ENCODE measurements around the gene RASSF3. TPM values are rescaled to one million over a fixed set of nuclear protein-coding genes. Genes with fewer than 3 reads are reported as not detected.
"Not testable (repeated sequence)": the region's sequence is repeated elsewhere in the genome, so short reads cannot be mapped to it uniquely, and the experiment has no call there.

Gene RASSF3
- total and polyA plus RNA-seq, 2 of the 13 experiments (the other 11 are each of a cell fraction or from before 2014, with no cell fraction given): 15.5 to 16.0 TPM

DNA sequence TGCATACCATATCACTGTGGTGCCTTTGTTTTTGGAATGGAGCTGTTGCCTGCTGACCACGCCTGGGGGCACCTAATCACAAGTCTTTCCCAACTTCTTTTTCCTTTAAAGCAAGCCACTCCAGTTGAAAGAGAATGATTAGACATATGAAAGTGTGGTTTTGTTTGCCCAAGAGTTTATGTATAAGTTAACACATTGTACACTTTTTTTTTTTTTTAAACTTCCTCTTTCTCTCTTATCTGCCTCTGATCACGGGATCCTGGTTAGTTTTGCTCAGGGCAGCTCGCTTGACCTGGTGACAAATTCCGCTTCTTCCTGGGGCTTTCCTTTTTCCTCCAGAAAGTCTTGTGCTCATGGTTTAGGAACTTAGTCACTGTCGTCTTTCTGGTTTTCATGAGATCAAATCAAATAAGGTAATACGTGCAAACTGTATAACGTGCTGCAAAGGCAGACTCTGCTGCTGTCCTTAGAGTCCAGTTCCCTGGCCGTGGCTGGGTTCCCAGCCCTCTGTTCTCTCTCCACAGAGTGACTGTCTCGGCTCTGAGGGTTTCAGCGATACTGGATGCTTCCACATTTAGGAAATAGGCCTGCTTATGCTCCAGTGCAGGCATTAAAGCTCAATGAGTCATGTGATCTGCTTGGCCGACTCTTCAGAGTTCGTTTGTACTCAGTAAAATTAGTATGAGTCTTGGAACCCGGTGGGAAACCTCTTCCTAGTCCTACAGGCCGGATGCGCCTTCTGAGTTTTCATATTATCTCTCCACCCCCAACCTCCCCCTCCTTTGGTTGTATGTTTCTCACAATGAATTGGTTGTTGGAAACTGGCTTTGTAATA lies 15.2 kb downstream of the RASSF3 start (continued):
- TF ChIP-seq, protein P1, sequence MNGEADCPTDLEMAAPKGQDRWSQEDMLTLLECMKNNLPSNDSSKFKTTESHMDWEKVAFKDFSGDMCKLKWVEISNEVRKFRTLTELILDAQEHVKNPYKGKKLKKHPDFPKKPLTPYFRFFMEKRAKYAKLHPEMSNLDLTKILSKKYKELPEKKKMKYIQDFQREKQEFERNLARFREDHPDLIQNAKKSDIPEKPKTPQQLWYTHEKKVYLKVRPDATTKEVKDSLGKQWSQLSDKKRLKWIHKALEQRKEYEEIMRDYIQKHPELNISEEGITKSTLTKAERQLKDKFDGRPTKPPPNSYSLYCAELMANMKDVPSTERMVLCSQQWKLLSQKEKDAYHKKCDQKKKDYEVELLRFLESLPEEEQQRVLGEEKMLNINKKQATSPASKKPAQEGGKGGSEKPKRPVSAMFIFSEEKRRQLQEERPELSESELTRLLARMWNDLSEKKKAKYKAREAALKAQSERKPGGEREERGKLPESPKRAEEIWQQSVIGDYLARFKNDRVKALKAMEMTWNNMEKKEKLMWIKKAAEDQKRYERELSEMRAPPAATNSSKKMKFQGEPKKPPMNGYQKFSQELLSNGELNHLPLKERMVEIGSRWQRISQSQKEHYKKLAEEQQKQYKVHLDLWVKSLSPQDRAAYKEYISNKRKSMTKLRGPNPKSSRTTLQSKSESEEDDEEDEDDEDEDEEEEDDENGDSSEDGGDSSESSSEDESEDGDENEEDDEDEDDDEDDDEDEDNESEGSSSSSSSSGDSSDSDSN (CRISPR knock-in tag; IDR thresholded peaks at IDR 0.05): peak; percentile 30; the same call in 1 of the 2 replicates
- TF ChIP-seq ARNT2 (CRISPR knock-in tag; IDR thresholded peaks at IDR 0.05; ENCODE audit: low read depth) (no peak), POLR2AphosphoS5 (IDR thresholded peaks at IDR 0.05; ENCODE audit: low read depth, low read length) (peak; percentile 27; the same call in 1 of the 2 replicates), DMAP1 (CRISPR knock-in tag; IDR thresholded peaks at IDR 0.05) (peak; percentile 35; the same call in 1 of the 2 replicates), ZNF350 (CRISPR knock-in tag; IDR thresholded peaks at IDR 0.05; ENCODE audit: borderline replicate concordance, low read depth) (no peak), SOX5 (CRISPR knock-in tag; IDR thresholded peaks at IDR 0.05; ENCODE audit: borderline replicate concordance) (peak; percentile 51; the same call in 1 of the 2 replicates)

DNA sequence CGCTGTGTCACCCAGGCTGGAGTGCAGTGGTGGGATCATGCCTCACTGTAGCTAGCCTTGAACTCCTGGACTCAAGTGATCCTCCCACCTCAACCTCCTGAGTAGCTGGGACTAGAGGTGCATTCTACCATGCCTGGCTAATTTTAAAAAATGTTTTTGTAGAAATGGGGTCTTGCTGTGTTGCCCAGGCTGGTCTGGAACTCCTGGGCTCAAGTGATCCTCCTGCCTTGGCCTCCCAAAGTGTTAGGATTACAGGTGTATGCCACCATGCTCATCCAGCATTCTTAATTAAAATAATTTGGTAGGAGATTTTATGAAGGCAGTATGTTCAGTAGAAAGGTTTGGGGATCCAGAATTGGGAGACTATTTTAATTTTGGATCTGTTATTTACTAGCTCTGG lies 16.3 kb downstream of the RASSF3 start:
- H3K4me2 ChIP-seq (ENCODE audit: low read depth, low read length); H3K9ac ChIP-seq (ENCODE audit: insufficient read depth, low read depth, low read length); H4K20me1 ChIP-seq (ENCODE audit: insufficient read depth, low read length); H3K27me3 ChIP-seq (ENCODE audit: control insufficient read depth in 1 of 2, insufficient read depth in 2 of 2, low read length in 2 of 2); H3K4me3 ChIP-seq (replicated peaks in 1 of 3; ENCODE audit: insufficient read depth in 1 of 3, low read depth in 2 of 3, low read length in 3 of 3); H3K9me3 ChIP-seq (ENCODE audit: low read length); H2AFZ ChIP-seq (ENCODE audit: low read length); FAIRE-seq; H3K36me3 ChIP-seq (replicated peaks in 1 of 2; ENCODE audit: control insufficient read depth in 1 of 2, insufficient read depth in 2 of 2, low read length in 2 of 2); BruUV-seq (replicated peaks); ATAC-seq; in situ Hi-C loops (cut with HindIII; ENCODE audit: extremely low pct_ligation_motif_present, low pct_unique_long_range_greater_than_20kb); H3K27ac ChIP-seq (ENCODE audit: extremely low read length, insufficient read depth, low read length); DNase-seq (ENCODE audit: low spot score); CTCF ChIA-PET (ENCODE audit: low intra/inter-chr PET ratio, low total read pairs): not testable (repeated sequence)
- 0 out of 2 replicates have a peak, but pooled peaks have one; percentile 11 for TF ChIP-seq SALL1 (CRISPR knock-in tag; IDR thresholded peaks at IDR 0.05)
- TF ChIP-seq, protein P2, sequence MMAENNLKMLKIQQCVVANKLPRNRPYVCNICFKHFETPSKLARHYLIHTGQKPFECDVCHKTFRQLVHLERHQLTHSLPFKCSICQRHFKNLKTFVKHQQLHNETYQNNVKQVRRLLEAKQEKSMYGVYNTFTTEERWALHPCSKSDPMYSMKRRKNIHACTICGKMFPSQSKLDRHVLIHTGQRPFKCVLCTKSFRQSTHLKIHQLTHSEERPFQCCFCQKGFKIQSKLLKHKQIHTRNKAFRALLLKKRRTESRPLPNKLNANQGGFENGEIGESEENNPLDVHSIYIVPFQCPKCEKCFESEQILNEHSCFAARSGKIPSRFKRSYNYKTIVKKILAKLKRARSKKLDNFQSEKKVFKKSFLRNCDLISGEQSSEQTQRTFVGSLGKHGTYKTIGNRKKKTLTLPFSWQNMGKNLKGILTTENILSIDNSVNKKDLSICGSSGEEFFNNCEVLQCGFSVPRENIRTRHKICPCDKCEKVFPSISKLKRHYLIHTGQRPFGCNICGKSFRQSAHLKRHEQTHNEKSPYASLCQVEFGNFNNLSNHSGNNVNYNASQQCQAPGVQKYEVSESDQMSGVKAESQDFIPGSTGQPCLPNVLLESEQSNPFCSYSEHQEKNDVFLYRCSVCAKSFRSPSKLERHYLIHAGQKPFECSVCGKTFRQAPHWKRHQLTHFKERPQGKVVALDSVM (CRISPR knock-in tag; IDR thresholded peaks at IDR 0.05): peak; percentile 53; the same call in 1 of the 2 replicates
- peak; percentile 42; the same call in 1 of the 2 replicates for TF ChIP-seq HNF4A (CRISPR knock-in tag; IDR thresholded peaks at IDR 0.05)
- peak; percentile 96 for TF ChIP-seq ZNF121 (CRISPR knock-in tag; IDR thresholded peaks at IDR 0.05)
- peaks cover 38% of the 10 kb centered on the region for H3K4me1 ChIP-seq (ENCODE audit: insufficient read depth, low read length)
- 83% methylated on average over 1 of the region's 1 CpG for WGBS (ENCODE audit: low lambda C conversion rate)
- POLR2A ChIA-PET: interaction anchor here (1.9 kb wide), 1 partner anchor 16 kb away, joined by 23 read pairs; the partner anchor contains the start of gene RASSF3
- H3K79me2 ChIP-seq (ENCODE audit: insufficient read depth, low read length): peaks cover 68% of the 10 kb centered on the region
- intact Hi-C loops (cut with micrococcal nuclease; ENCODE audit: unreplicated experiment): loop anchor here (5.0 kb wide), 1 partner anchor 41 kb away; no protein-coding TSS in a partner anchor

All from HepG2 (cell line).